ENCODE results near the gene GFY.

GFY gene

GRCh38 chr19:49419173-49419572 is 6.0 kb upstream of the GFY start:
- Histone ChIP-seq H3K23ac (ENCODE audit: low read length) (no peak overlapping the region), H4K8ac (ENCODE audit: low read depth, low read length) (no peak overlapping the region), H3K9ac (ENCODE audit: low read length) (no peak overlapping the region), H3K4me1 (ENCODE audit: control insufficient read depth in 1 of 2, insufficient read depth in 2 of 2, low read length in 2 of 2) (peaks cover 0 to 3% of the 10 kb centered on the region in 2 experiments), H3K4me2 (ENCODE audit: low read length) (no peak overlapping the region), H2BK120ac (ENCODE audit: insufficient read depth, low read length, poor library complexity) (no peak overlapping the region), H3K79me1 (ENCODE audit: low read length) (no peaks in the 10 kb centered on the region), H2BK5ac (ENCODE audit: low read depth, low read length, poor library complexity) (no peak overlapping the region), H3K27me3 (ENCODE audit: insufficient read depth, low read length) (peaks cover 37% of the 10 kb centered on the region), H3K36me3 (ENCODE audit: control insufficient read depth in 1 of 2, insufficient read depth in 2 of 2, low read length in 2 of 2) (no peaks in the 10 kb centered on the region), H2BK12ac (ENCODE audit: low read length) (no peak overlapping the region), H3K27ac (ENCODE audit: low read depth, low read length) (no peak overlapping the region), H3K4ac (ENCODE audit: low read depth, low read length) (no peak overlapping the region), H3K9me3 (ENCODE audit: insufficient read depth, low read depth, low read length) (peaks cover 4% of the 10 kb centered on the region), H3K14ac (ENCODE audit: low read length) (no peak overlapping the region), H4K12ac (ENCODE audit: low read depth, low read length) (no peak overlapping the region), H3K4me3 (ENCODE audit: low read depth, low read length) (no peak overlapping the region), H2AFZ (ENCODE audit: insufficient read depth, low read length, poor library complexity) (no peak overlapping the region), H2AK5ac (ENCODE audit: low read length) (no peak overlapping the region), H4K91ac (ENCODE audit: low read depth, low read length) (no peak overlapping the region), H3K18ac (ENCODE audit: low read length) (no peak overlapping the region), H3K79me2 (ENCODE audit: control insufficient read depth, insufficient read depth, low read length, poor library complexity) (no peaks in the 10 kb centered on the region)
- no peak for DNase-seq
- no CpG with 5 or more reads among the region's 2 CpGs for WGBS (ENCODE audit: extremely low coverage, insufficient coverage, insufficient read length)

GRCh38 chr19:49420227-49420626 is 5.0 kb upstream of the GFY start:
- Histone ChIP-seq H3K36me3 (ENCODE audit: control insufficient read depth in 1 of 2, insufficient read depth in 2 of 2, low read length in 2 of 2) (no peaks in the 10 kb centered on the region), H3K79me2 (ENCODE audit: control insufficient read depth, insufficient read depth, low read length, poor library complexity) (no peaks in the 10 kb centered on the region), H4K8ac (ENCODE audit: low read depth, low read length) (no peak overlapping the region), H3K27ac (ENCODE audit: low read depth, low read length) (no peak overlapping the region), H2BK12ac (ENCODE audit: low read length) (no peak overlapping the region), H3K23ac (ENCODE audit: low read length) (no peak overlapping the region), H3K4me3 (ENCODE audit: low read depth, low read length) (no peak overlapping the region), H3K9me3 (ENCODE audit: insufficient read depth, low read depth, low read length) (peaks cover 4% of the 10 kb centered on the region), H2AK5ac (ENCODE audit: low read length) (no peak overlapping the region), H4K91ac (ENCODE audit: low read depth, low read length) (no peak overlapping the region), H3K9ac (ENCODE audit: low read length) (no peak overlapping the region), H4K12ac (ENCODE audit: low read depth, low read length) (no peak overlapping the region), H3K79me1 (ENCODE audit: low read length) (no peaks in the 10 kb centered on the region), H3K4me1 (ENCODE audit: control insufficient read depth in 1 of 2, insufficient read depth in 2 of 2, low read length in 2 of 2) (peaks cover 0 to 3% of the 10 kb centered on the region in 2 experiments), H2AFZ (ENCODE audit: insufficient read depth, low read length, poor library complexity) (no peak overlapping the region), H3K14ac (ENCODE audit: low read length) (no peak overlapping the region), H3K4me2 (ENCODE audit: low read length) (no peak overlapping the region), H3K4ac (ENCODE audit: low read depth, low read length) (no peak overlapping the region), H2BK120ac (ENCODE audit: insufficient read depth, low read length, poor library complexity) (no peak overlapping the region), H3K27me3 (ENCODE audit: insufficient read depth, low read length) (peaks cover 45% of the 10 kb centered on the region), H2BK5ac (ENCODE audit: low read depth, low read length, poor library complexity) (no peak overlapping the region), H3K18ac (ENCODE audit: low read length) (no peak overlapping the region)
- no peak for DNase-seq
- no CpG with 5 or more reads among the region's 2 CpGs for WGBS (ENCODE audit: extremely low coverage, insufficient coverage, insufficient read length)

GRCh38 chr19:49421039-49421877 is 3.9 kb upstream of the GFY start:
- Histone ChIP-seq H4K91ac (ENCODE audit: low read depth, low read length) (no peak overlapping the region), H3K9ac (ENCODE audit: low read length) (no peak overlapping the region), H3K4me3 (ENCODE audit: low read depth, low read length) (peak overlapping the region; percentile 5), H2BK120ac (ENCODE audit: insufficient read depth, low read length, poor library complexity) (no peak overlapping the region), H3K9me3 (ENCODE audit: insufficient read depth, low read depth, low read length) (peaks cover 4% of the 10 kb centered on the region), H3K79me1 (ENCODE audit: low read length) (no peaks in the 10 kb centered on the region), H3K4me2 (ENCODE audit: low read length) (peak overlapping the region; percentile 10), H3K4me1 (ENCODE audit: control insufficient read depth in 1 of 2, insufficient read depth in 2 of 2, low read length in 2 of 2) (peaks cover 0 to 3% of the 10 kb centered on the region in 2 experiments), H3K23ac (ENCODE audit: low read length) (no peak overlapping the region), H2BK5ac (ENCODE audit: low read depth, low read length, poor library complexity) (no peak overlapping the region), H3K4ac (ENCODE audit: low read depth, low read length) (no peak overlapping the region), H3K14ac (ENCODE audit: low read length) (no peak overlapping the region), H3K27me3 (ENCODE audit: insufficient read depth, low read length) (peaks cover 56% of the 10 kb centered on the region), H4K8ac (ENCODE audit: low read depth, low read length) (no peak overlapping the region), H4K12ac (ENCODE audit: low read depth, low read length) (no peak overlapping the region), H2AFZ (ENCODE audit: insufficient read depth, low read length, poor library complexity) (no peak overlapping the region), H3K79me2 (ENCODE audit: control insufficient read depth, insufficient read depth, low read length, poor library complexity) (no peaks in the 10 kb centered on the region), H3K36me3 (ENCODE audit: control insufficient read depth in 1 of 2, insufficient read depth in 2 of 2, low read length in 2 of 2) (no peaks in the 10 kb centered on the region), H2BK12ac (ENCODE audit: low read length) (no peak overlapping the region), H3K27ac (ENCODE audit: low read depth, low read length) (no peak overlapping the region), H3K18ac (ENCODE audit: low read length) (no peak overlapping the region), H2AK5ac (ENCODE audit: low read length) (no peak overlapping the region)
- no CpG with 5 or more reads among the region's 48 CpGs for WGBS (ENCODE audit: extremely low coverage, insufficient coverage, insufficient read length)
- DNase-seq: peak; percentile 15 to 73

- Histone ChIP-seq H2BK12ac (ENCODE audit: low read length) (no peak overlapping the region), H3K27ac (ENCODE audit: low read depth, low read length) (no peak overlapping the region), H3K36me3 (ENCODE audit: control insufficient read depth in 1 of 2, insufficient read depth in 2 of 2, low read length in 2 of 2) (no peaks in the 10 kb centered on the region), H3K23ac (ENCODE audit: low read length) (no peak overlapping the region), H3K9me3 (ENCODE audit: insufficient read depth, low read depth, low read length) (peaks cover 4% of the 10 kb centered on the region), H3K4me1 (ENCODE audit: control insufficient read depth in 1 of 2, insufficient read depth in 2 of 2, low read length in 2 of 2) (peaks cover 0 to 3% of the 10 kb centered on the region in 2 experiments), H2BK120ac (ENCODE audit: insufficient read depth, low read length, poor library complexity) (no peak overlapping the region), H2BK5ac (ENCODE audit: low read depth, low read length, poor library complexity) (no peak overlapping the region), H3K18ac (ENCODE audit: low read length) (no peak overlapping the region), H3K79me1 (ENCODE audit: low read length) (no peaks in the 10 kb centered on the region), H2AK5ac (ENCODE audit: low read length) (no peak overlapping the region), H2AFZ (ENCODE audit: insufficient read depth, low read length, poor library complexity) (no peak overlapping the region), H3K79me2 (ENCODE audit: control insufficient read depth, insufficient read depth, low read length, poor library complexity) (no peaks in the 10 kb centered on the region), H3K9ac (ENCODE audit: low read length) (no peak overlapping the region), H4K12ac (ENCODE audit: low read depth, low read length) (no peak overlapping the region), H3K4ac (ENCODE audit: low read depth, low read length) (no peak overlapping the region), H4K91ac (ENCODE audit: low read depth, low read length) (no peak overlapping the region), H3K14ac (ENCODE audit: low read length) (no peak overlapping the region), H3K4me3 (ENCODE audit: low read depth, low read length) (no peak overlapping the region), H3K4me2 (ENCODE audit: low read length) (no peak overlapping the region), H3K27me3 (ENCODE audit: insufficient read depth, low read length) (peaks cover 61% of the 10 kb centered on the region), H4K8ac (ENCODE audit: low read depth, low read length) (no peak overlapping the region)
- no peak for DNase-seq
- WGBS (ENCODE audit: extremely low coverage, insufficient coverage, insufficient read length): no CpG with 5 or more reads among the region's 3 CpGs
Measured at GRCh38 chr19:49421878-49422202, 3.3 kb upstream of the GFY start.

Data from trophoblast cell (in vitro differentiated cells and primary cell).